HG03045 (cell line): ENCODE results near the gene KIF26B.

Experiments
- ATAC-seq: cut with Tn5 transposase; IDR thresholded peaks from one replicate; pipeline ENCODE4 v1.9.1; 2021; ENCODE audit warnings: mild to moderate bottlenecking, moderate library complexity; ENCODE audit not compliant: unreplicated experiment

Gene KIF26B

GRCh38 chr1:245270972-245271371, 116.2 kb downstream of the KIF26B start:
- ATAC-seq: no peak

- ATAC-seq: no peak
Measured at GRCh38 chr1:245272676-245273075, 117.9 kb downstream of the KIF26B start.

DNA sequence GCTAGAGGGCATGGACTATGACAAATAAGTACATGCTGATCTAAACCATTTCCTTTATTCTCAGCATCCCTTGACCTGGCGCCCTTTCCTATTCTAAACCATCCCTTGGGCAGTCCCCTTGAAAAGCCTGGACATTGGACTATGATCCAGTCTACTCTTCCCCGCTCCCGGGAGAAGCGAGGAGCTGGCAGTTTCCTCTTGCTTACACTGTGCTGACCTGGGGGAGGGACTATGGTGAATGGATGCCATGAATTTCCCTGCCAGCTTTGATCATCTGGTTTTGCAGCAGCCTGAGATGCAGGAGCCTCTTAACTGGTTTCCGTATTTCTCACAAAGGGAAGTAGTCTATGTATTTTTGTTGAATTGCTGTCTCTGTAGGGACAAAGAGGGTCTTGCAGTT, 121.7 kb downstream of the KIF26B start:
- no peak for ATAC-seq

- no peak for ATAC-seq
Measured at GRCh38 chr1:245277276-245277675, 122.5 kb downstream of the KIF26B start.

GRCh38 chr1:245278846-245279245, 124.1 kb downstream of the KIF26B start:
- ATAC-seq: no peak

- ATAC-seq: no peak
Measured at GRCh38 chr1:245279346-245279745, 124.6 kb downstream of the KIF26B start.

- ATAC-seq: no peak
Measured at GRCh38 chr1:245283001-245283400, 128.2 kb downstream of the KIF26B start.

DNA sequence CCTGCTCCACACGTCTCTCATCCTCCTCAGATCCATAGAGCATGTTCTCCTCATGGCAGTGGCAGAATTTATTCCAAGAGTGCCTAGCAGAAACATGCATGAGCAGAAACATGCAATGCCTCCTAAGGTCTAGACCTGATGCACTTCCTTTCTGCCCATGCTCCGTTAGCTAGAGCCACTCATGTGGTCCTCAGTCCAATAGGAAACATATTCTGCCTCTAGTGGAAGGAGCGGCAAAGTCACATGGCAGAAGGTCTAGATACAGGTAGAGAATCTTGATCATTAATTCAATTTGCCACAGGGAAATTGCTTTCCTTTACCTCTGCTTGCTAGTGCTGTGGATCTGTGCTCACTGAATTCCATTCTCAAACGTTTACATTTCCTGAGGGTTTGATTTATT, 130.4 kb downstream of the KIF26B start:
- no peak for ATAC-seq

GRCh38 chr1:245288796-245289195, 134.0 kb downstream of the KIF26B start:
- ATAC-seq: no peak

DNA sequence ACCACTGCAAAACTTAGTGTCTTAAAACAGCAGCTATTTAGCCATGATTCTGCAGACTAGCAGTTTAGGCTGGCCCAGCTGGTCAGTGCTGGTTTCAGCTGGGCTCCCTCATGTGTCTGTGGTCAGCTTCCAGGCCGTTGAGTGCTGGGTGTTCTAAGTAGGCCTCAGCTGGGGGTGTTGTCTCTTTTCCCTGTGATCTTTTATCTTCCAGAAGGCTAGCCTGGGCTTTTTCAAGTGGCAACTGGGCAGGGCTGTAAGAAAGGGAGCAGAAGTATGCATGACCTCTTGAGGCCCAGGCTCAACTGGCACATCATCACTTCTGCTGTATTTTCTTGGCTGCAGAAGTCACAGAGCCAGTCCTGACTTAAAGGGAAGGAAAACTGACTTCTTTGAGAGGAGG, 136.1 kb downstream of the KIF26B start:
- ATAC-seq: no peak

- no peak for ATAC-seq
Measured at GRCh38 chr1:245291351-245291750, 136.6 kb downstream of the KIF26B start.

DNA sequence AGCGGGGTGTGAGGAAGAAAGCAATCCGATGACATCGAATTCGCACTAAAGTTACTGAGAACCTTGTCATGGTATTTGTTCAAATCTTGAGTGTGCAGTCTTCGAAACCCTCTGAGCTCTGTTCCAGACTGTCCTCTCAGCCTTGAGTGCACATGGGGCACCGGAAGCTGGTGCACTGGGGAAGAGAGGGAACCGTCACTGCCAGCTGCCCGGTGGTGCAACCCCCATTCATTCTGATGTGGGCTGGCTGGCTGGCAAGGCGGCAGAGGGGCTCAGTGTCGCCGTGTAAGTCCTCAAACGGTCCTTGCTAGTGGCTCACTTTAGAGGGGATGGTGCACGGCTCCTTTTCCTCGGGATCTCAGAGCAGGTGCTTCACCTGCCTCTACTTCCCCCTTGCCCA, 137.4 kb downstream of the KIF26B start:
- ATAC-seq: no peak

DNA sequence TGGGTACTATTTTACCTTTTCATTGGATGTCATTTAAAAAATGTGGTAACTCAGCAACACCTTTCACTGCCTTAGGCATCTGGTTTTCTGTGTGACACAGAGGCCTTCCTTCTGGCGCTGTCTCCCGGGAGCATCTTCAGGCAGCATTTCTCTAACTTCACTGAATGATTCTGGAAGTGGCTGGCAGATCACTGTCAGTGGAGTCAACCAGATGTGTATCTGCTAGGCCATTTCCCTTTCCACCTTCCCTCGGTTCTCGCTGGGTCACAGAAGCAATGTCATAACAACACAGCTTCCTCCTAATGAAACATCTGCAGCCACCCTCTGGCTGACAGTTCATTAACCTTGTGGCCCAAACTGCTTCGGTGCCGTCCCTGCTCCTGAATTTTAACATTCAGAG, 137.8 kb downstream of the KIF26B start:
- no peak for ATAC-seq

DNA sequence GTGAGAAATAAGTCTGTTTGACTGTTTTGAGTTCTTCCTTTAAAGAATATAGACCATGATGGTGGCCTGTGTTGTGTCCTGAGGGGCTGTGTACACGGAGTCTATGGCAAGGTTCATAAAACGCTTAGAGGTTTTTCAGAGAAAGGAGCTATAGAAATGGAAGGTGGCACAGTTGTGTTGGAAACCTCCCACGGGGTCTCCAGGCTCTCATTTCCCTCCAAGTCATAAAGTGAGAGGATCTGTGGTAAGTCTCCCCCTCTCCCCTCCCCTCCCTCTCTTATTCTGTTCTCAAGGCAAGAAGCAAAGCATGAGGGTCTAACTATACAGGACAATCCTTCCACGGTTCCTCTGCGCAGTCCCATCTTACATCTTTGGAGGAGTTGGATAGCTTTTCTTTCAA, 139.2 kb downstream of the KIF26B start:
- no peak for ATAC-seq

- ATAC-seq: no peak
Measured at GRCh38 chr1:245298781-245299180, 144.0 kb downstream of the KIF26B start.

DNA sequence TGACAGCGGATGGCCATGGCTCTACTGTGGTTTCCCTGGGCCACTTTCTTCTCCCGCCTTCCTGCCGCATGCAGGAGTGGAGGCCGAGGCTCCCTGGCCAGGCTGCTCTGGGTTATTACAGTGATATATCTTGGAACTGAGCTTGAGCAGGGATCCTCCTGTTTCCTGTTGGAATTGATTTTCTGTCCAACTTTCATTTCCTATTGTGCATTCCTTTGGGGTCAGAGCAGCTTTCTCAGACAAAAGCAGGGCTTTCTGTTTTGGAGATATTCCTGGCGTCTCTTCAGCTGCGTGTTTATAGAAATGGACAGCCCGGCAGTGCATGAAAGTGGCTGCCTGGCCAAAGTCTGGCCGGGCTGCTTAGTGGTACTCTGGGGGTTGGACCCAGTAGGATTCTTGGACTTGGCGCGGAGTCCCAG, 146.4 kb downstream of the KIF26B start:
- no peak for ATAC-seq

GRCh38 chr1:245301921-245302320, 147.1 kb downstream of the KIF26B start:
- ATAC-seq: no peak

- no peak for ATAC-seq
Measured at GRCh38 chr1:245304698-245305097, 149.9 kb downstream of the KIF26B start.

DNA sequence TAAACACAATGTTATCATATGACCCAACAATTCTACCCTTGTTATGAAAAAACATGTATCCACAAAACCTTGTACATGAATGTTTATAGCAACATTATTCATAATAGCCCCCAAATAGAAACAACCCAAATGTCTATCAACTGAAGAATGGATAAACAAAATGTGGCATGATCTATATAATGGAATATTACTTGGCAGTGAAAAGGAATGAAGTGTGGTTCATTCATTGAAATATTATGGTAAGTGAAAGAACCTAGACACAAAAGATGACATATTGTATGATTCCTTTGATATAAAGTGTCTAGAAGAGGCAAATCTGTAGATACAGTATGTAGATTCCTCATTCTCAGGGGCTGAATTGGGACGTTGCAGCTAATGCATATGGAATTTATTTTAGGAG, 151.2 kb downstream of the KIF26B start:
- no peak for ATAC-seq

DNA sequence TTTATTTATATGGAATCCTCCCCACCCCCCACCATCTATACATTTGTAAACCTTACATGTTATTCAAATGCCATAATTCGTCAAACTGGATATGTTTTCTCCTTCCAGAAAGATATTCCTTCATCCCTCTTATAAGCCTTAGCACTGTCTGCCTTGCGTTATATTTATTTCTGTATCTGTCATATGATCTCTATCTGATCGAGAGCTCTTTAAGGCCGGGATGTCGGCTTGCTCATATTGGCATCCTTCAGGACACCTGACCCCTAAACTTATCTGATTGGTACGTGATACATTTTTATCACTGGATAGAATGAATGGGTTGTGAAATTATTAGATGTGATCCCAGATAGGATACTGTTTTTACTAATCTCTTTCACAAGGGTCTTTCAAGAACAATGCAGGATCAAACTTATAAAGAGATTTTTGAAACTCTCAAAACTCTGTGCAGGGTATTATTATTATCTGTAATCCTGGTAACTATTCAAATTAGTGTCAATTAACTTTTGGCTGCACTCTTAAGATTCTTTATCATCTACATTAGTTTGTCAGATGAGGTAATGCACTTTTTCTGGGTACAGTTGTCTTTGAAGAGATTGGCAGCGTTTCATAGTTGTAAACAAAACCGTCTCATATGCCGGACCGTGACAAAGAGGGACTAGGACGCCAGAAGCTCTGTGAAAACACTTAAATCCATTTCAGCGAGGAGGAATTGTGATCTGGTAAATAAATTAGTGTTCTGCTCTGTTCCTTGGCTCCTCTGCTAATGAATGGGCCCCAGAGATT, 152.0 kb downstream of the KIF26B start:
- ATAC-seq: no peak

- no peak for ATAC-seq
Measured at GRCh38 chr1:245310571-245311531, 156.1 kb downstream of the KIF26B start.
